Effector memory CD4-positive, alpha-beta T cell (primary cell): ENCODE results near the gene CEACAM4.
"Not testable (repeated sequence)": the region's sequence is repeated elsewhere in the genome, so short reads cannot be mapped to it uniquely, and the experiment has no call there.

Source experiments
- DNase-seq, 3 donors: peaks; one replicate each; pipeline ENCODE4 v3.0.0-alpha.2; 2020
- H3K27ac ChIP-seq: 2 replicates; pipeline ENCODE4 v1.7.0; 2013; ENCODE audit warnings: mild to moderate bottlenecking, low read length, moderate library complexity; ENCODE audit not compliant: insufficient read depth, poor library complexity, severe bottlenecking
- H3K27me3 ChIP-seq: replicated peaks from 2 replicates; pipeline ENCODE4 v1.7.0; 2013; ENCODE audit warnings: mild to moderate bottlenecking, low read length; ENCODE audit not compliant: insufficient read depth, control insufficient read depth, poor library complexity, severe bottlenecking
- H3K36me3 ChIP-seq: 2 replicates; pipeline ENCODE4 v1.7.0; 2013; ENCODE audit warnings: mild to moderate bottlenecking, low read length, moderate library complexity; ENCODE audit not compliant: control insufficient read depth, insufficient read depth
- H3K4me1 ChIP-seq: 2 replicates; pipeline ENCODE4 v1.7.0; 2013; ENCODE audit warnings: low read length, mild to moderate bottlenecking; ENCODE audit not compliant: control insufficient read depth, insufficient read depth, poor library complexity, severe bottlenecking
- H3K4me3 ChIP-seq: 2 replicates; pipeline ENCODE4 v1.7.0; 2013; ENCODE audit warnings: low read length, low read depth, mild to moderate bottlenecking; ENCODE audit not compliant: insufficient read depth, poor library complexity, severe bottlenecking
- H3K9me3 ChIP-seq: 2 replicates; pipeline ENCODE4 v1.7.0; 2013; ENCODE audit warnings: mild to moderate bottlenecking, low read length, moderate library complexity; ENCODE audit not compliant: control insufficient read depth
- total RNA-seq, 3 donors: gene quantifications; one replicate each; lab custom pipeline; 2026; lab: John Stamatoyannopoulos, UW

CEACAM4 gene
- 0 to 0.19 (median 0) reads per million in 3 donors for total RNA-seq

DNA sequence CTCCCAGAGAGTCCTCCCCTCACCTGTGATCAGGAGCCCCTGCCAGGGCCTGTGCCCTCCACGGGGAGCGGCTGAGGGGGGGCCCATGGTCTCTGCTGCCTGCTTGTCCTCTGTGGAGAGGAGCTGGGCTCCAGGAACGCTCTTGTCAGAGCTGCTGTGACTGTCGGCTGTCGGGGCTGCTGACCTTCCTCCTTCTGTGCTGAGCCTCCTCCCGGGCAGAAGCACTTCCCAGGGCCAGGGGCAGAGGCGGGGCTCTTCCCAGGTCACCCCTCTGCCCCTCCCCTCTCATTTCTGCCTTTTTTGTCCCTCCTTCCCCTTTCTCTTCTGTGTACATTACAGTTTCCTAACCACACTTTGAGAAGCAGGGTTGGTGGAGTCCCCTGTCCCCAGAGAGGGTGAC is at the start of gene CEACAM4:
Gene CEACAM4 (minus strand): TSS at position 198 of the 400 bp plus-strand sequence. CDS start 111 bp downstream, at position 87.
- Histone ChIP-seq H3K4me3 (no peak within 1 kb of the TSS), H3K27me3 (peaks cover 8% of the 10 kb centered on the region), H3K4me1 (no peaks in the 10 kb centered on the region), H3K36me3 (no peaks in the 10 kb centered on the region), H3K9me3 (peaks cover 5% of the 10 kb centered on the region), H3K27ac (no peak within 1 kb of the TSS)
- DNase-seq: no peak

GRCh38 chr19:41671486-41671885 is 44.6 kb upstream of the CEACAM4 start:
- H3K36me3 ChIP-seq: no peaks in the 10 kb centered on the region
- DNase-seq: no peak
- no peaks in the 10 kb centered on the region for H3K4me1 ChIP-seq
- no peaks in the 10 kb centered on the region for H3K9me3 ChIP-seq
- H3K27me3 ChIP-seq: peaks cover 7% of the 10 kb centered on the region
- H3K27ac ChIP-seq: no peak overlapping the region
- no peak overlapping the region for H3K4me3 ChIP-seq

DNA sequence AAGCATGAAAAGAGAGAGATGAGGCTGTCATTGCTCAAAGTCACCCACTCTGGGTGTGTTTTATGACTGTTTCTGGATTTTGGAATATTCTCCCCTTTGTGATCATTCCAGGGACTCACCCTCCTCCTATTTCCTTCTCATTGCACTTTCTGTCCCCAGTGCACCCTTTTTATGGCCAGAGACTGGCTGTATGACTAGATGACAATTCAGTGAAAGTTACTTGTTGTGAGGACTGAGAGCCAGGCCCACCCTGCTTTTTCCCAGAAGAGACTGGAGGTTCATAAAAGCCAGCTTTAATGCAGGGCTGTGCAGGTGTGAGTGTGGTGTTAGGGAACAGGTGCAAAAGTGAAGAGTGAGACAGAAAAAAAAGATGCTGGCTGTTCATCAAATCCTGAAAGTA is 43.9 kb upstream of the CEACAM4 start:
- DNase-seq: no peak
- no peaks in the 10 kb centered on the region for H3K4me1 ChIP-seq
- H3K27ac ChIP-seq: no peak overlapping the region
- H3K4me3 ChIP-seq: no peak overlapping the region
- no peaks in the 10 kb centered on the region for H3K36me3 ChIP-seq
- no peaks in the 10 kb centered on the region for H3K9me3 ChIP-seq
- peaks cover 7% of the 10 kb centered on the region for H3K27me3 ChIP-seq

- no peak for DNase-seq
- H3K27me3 ChIP-seq: peaks cover 4% of the 10 kb centered on the region
- H3K4me1 ChIP-seq: no peaks in the 10 kb centered on the region
These were observed 41.4 kb upstream of the CEACAM4 start for GRCh38 chr19:41668315-41668714.

GRCh38 chr19:41666075-41666474 is 39.2 kb upstream of the CEACAM4 start:
- H3K27me3 ChIP-seq: peaks cover 4% of the 10 kb centered on the region

More at GRCh38 chr19:41668315-41668714, 41.4 kb upstream of the CEACAM4 start:
- no peaks in the 10 kb centered on the region for H3K36me3 ChIP-seq
- no peak overlapping the region for H3K4me3 ChIP-seq
- no peak overlapping the region for H3K27ac ChIP-seq
- no peaks in the 10 kb centered on the region for H3K9me3 ChIP-seq

DNA sequence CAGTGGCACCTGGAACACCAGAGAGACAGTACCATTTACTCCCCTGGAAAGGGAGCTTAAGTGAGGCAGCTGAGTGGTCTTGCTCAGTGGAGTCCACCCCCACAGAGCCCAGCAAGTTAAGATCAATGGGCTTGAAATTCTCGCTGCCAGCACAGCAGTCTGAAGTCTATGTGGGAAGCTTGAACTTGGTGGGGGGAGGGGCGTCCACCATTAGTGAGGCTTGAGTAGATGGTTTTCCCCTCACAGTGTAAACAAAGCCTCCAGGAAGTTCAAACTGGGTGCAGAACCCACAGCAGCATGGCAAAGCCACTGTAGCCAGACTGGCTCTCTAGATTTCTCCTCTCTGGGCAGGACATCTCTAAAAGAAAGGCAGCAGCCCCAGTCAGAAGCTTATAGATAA is 30.3 kb upstream of the CEACAM4 start:
- Histone ChIP-seq H3K27ac (peak overlapping the region; percentile 40), H3K9me3 (no peaks in the 10 kb centered on the region), H3K36me3 (no peaks in the 10 kb centered on the region), H3K4me1 (peaks cover 4% of the 10 kb centered on the region), H3K4me3 (no peak overlapping the region), H3K27me3 (no peaks in the 10 kb centered on the region)
- peak in 1 of 3 donors; percentile 11 for DNase-seq

More at GRCh38 chr19:41666075-41666474, 39.2 kb upstream of the CEACAM4 start:
- no peaks in the 10 kb centered on the region for H3K36me3 ChIP-seq
- H3K27ac ChIP-seq: no peak overlapping the region
- no peak overlapping the region for H3K4me3 ChIP-seq
- no peaks in the 10 kb centered on the region for H3K9me3 ChIP-seq
- no peaks in the 10 kb centered on the region for H3K4me1 ChIP-seq
- DNase-seq: no peak

- H3K4me1 ChIP-seq, H3K36me3 ChIP-seq, H3K9me3 ChIP-seq, H3K4me3 ChIP-seq, H3K27me3 ChIP-seq: not testable (repeated sequence)
- DNase-seq: peak; percentile 14 to 36 (median 33)
- peak overlapping the region; percentile 40 for H3K27ac ChIP-seq
These were observed 29.9 kb upstream of the CEACAM4 start for GRCh38 chr19:41656756-41657155.

GRCh38 chr19:41652250-41652649 is 25.4 kb upstream of the CEACAM4 start:
- H3K27me3 ChIP-seq: no peaks in the 10 kb centered on the region
- H3K4me3 ChIP-seq: no peak overlapping the region
- DNase-seq: no peak
- H3K36me3 ChIP-seq: no peaks in the 10 kb centered on the region
- H3K27ac ChIP-seq: no peak overlapping the region
- no peaks in the 10 kb centered on the region for H3K9me3 ChIP-seq
- peaks cover 4% of the 10 kb centered on the region for H3K4me1 ChIP-seq

DNA sequence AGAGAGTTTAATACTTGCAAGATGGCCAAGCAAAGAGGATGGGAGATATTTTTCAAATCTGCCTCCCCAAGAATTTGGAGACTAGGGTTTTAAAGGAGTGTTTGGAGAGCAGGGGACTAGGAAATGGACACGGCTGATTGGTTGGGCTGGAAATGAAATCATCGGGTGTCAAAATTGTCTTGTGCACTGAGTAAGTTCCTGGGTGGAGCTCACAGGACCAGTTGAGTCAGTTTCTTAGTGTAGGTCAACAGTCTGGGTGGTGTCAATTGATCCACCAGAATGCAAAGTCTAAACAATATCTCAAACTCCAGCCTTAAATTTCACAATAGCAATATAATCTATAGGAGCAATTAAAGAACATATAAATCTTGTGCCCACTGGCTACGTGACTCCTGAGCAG is 23.0 kb upstream of the CEACAM4 start:
- no peak overlapping the region for H3K4me3 ChIP-seq
- no peaks in the 10 kb centered on the region for H3K27me3 ChIP-seq
- no peaks in the 10 kb centered on the region for H3K4me1 ChIP-seq
- H3K36me3 ChIP-seq: no peaks in the 10 kb centered on the region
- no peaks in the 10 kb centered on the region for H3K9me3 ChIP-seq
- no peak for DNase-seq
- no peak overlapping the region for H3K27ac ChIP-seq

- no peak overlapping the region for H3K4me3 ChIP-seq
- H3K27ac ChIP-seq: no peak overlapping the region
- H3K27me3 ChIP-seq: no peaks in the 10 kb centered on the region
- no peaks in the 10 kb centered on the region for H3K36me3 ChIP-seq
- peak in 1 of 3 donors; percentile 14 for DNase-seq
- H3K9me3 ChIP-seq: no peaks in the 10 kb centered on the region
- no peaks in the 10 kb centered on the region for H3K4me1 ChIP-seq
These were observed 19.8 kb upstream of the CEACAM4 start for GRCh38 chr19:41646589-41647204.
